Activated B cell treated with CpG ODN at 0.5 μM for 24 hours (primary cell): ENCODE data around the gene DCAKD. TPM values are rescaled to one million over a fixed set of nuclear protein-coding genes. Genes with fewer than 3 reads are reported as not detected.

ENCODE experiments used
- ATAC-seq: fragments of 200-7000 bp; cut with Tn5 transposase; one replicate; pipeline ENCODE4 v1.10.0; 2021; ENCODE audit warnings: low read depth, mild to moderate bottlenecking, moderate library complexity
- CTCF ChIA-PET: fragments of 350-600 bp; sonication (Branson Sonifier 250); formaldehyde crosslinking; loops from one replicate; lab custom pipeline; 2021; ENCODE audit warnings: antibody characterized with exemption; lab: Charles Lee
- POLR2A ChIA-PET: fragments of 350-600 bp; sonication (Branson Sonifier 250); formaldehyde crosslinking; loops from one replicate; lab custom pipeline; 2021; ENCODE audit warnings: antibody characterized with exemption; lab: Charles Lee
- DNase-seq: peaks from one replicate; pipeline ENCODE4 v3.0.0; 2022
- H3K27ac Mint-ChIP-seq: one replicate; pipeline ENCODE4 v1.8.0; 2020; ENCODE audit warnings: mixed read lengths
- H3K27me3 Mint-ChIP-seq: one replicate; pipeline ENCODE4 v1.8.0; 2021; ENCODE audit warnings: mixed read lengths
- H3K36me3 Mint-ChIP-seq: one replicate; pipeline ENCODE4 v1.8.0; 2021; ENCODE audit warnings: low read depth, mixed read lengths
- H3K4me1 Mint-ChIP-seq: one replicate; pipeline ENCODE4 v1.8.0; 2021; ENCODE audit warnings: mixed read lengths
- H3K4me3 Mint-ChIP-seq: one replicate; pipeline ENCODE4 v1.8.0; 2020; ENCODE audit warnings: mild to moderate bottlenecking, mixed read lengths
- H3K9me3 Mint-ChIP-seq: one replicate; pipeline ENCODE4 v1.8.0; 2020; ENCODE audit warnings: mixed read lengths
- intact Hi-C: fragments of 100-400 bp; cut with micrococcal nuclease; formaldehyde crosslinking; loops from one replicate; pipeline ENCODE4 v1.15.1; 2024
- total RNA-seq: library from RNA; stranded (reverse); gene quantifications from 2 replicates; pipeline ENCODE4 v1.2.3, GENCODE V29; 2022
- TF ChIP-seq, protein P1 (sequence below): fragments of 200-600 bp; IDR thresholded peaks from one replicate; pipeline ENCODE4 v1.8.0; 2022; ENCODE audit warnings: antibody characterized with exemption, mild to moderate bottlenecking

The DCAKD gene
- total RNA-seq, 1 donor from 2014 or later, result 15.6 TPM

DNA sequence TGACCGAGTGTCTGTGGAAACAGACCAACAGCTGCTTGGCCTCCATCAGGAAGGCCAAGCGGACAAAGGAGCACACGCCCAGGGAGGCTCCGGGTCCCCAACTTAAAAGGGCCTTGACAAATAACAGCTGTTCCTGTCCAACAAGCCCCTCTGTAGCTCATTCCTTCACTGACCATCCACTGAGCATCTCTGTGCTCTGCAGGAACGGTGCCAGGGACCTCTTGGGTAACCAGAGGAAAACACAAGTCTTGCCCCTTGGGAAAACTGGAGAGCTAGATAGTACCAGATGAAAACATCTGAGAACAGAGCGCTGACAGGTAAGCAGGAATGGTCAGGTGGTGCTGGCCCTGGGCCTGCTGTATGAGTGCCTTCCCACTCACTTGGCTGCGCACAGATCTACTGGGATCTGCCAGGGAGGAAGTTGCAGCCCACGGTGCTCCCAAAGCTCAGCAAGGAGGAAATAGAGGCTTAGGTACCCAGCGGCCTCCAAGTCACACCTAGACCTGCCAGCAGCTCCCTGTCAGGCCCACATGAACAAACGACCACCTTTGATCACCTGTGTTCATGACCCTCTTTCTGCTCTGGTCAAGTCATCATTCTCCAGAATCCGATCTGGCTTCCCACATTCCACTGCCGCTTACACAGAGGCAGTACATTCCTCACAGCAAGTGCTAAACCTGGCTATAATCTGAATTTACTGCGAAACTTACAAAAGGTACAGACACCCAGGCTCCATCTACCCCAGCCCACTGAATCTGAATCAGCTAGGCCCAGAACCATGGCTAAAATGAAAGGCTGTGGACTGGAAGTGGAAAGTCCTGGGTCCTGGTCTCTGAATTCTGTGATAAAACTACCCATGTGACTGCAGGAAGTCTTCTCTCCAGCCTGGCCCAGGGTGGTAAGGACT lies 12.5 kb downstream of the DCAKD start:
- intact Hi-C loops, result no loop called here
- ChIA-PET POLR2A (interaction anchor here (0.8 to 2.0 kb wide), 4 partner anchors 11 to 140 kb away, joined by 3 to 9 read pairs (median 5); partner anchors contain the start of gene NMT1), CTCF (interaction anchor here (1.1 kb wide), 1 partner anchor 18 kb away, joined by 6 read pairs; no protein-coding TSS in a partner anchor)
- Mint-ChIP-seq H3K27ac (peak overlapping the region; percentile 50), H3K36me3 (peaks cover 11% of the 10 kb centered on the region), H3K4me3 (peak overlapping the region; percentile 11), H3K27me3 (no peaks in the 10 kb centered on the region), H3K9me3 (no peaks in the 10 kb centered on the region), H3K4me1 (peaks cover 24% of the 10 kb centered on the region)
- DNase-seq (no peak), ATAC-seq (no peak)
- TF ChIP-seq, protein P1, sequence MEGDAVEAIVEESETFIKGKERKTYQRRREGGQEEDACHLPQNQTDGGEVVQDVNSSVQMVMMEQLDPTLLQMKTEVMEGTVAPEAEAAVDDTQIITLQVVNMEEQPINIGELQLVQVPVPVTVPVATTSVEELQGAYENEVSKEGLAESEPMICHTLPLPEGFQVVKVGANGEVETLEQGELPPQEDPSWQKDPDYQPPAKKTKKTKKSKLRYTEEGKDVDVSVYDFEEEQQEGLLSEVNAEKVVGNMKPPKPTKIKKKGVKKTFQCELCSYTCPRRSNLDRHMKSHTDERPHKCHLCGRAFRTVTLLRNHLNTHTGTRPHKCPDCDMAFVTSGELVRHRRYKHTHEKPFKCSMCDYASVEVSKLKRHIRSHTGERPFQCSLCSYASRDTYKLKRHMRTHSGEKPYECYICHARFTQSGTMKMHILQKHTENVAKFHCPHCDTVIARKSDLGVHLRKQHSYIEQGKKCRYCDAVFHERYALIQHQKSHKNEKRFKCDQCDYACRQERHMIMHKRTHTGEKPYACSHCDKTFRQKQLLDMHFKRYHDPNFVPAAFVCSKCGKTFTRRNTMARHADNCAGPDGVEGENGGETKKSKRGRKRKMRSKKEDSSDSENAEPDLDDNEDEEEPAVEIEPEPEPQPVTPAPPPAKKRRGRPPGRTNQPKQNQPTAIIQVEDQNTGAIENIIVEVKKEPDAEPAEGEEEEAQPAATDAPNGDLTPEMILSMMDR, result no peak

DNA sequence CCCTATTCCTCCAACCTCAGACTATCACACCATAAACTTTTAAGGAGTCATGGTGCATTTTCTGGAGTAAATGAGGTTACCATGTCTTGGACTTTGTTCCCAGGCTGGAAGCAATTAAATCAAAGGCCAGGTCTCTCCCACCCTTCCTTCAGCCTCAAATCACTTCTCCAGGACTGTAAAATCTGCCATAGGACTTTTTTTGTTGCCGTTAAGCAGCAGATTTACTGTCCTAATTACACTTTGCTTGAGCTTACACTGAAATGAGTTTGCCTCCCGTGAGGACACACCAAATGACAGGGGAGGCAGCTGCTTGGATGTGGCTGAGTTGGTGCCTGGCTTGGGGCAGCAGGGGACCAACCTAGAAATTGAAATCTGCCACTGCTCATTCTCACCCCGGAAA lies 14.7 kb downstream of the DCAKD start:
- TF ChIP-seq, protein P1, result no peak
- ChIA-PET POLR2A (no interaction called here), CTCF (interaction anchor here (1.5 kb wide), 1 partner anchor 14 kb away, joined by 5 read pairs; no protein-coding TSS in a partner anchor)
- DNase-seq (no peak), ATAC-seq (no peak)
- no peak overlapping the region for H3K4me3 Mint-ChIP-seq
- no peak overlapping the region for H3K27ac Mint-ChIP-seq
- peaks cover 23% of the 10 kb centered on the region for H3K36me3 Mint-ChIP-seq
- no peaks in the 10 kb centered on the region for H3K27me3 Mint-ChIP-seq
- H3K4me1 Mint-ChIP-seq, result peaks cover 15% of the 10 kb centered on the region
- no peaks in the 10 kb centered on the region for H3K9me3 Mint-ChIP-seq
- intact Hi-C loops, result no loop called here

DNA sequence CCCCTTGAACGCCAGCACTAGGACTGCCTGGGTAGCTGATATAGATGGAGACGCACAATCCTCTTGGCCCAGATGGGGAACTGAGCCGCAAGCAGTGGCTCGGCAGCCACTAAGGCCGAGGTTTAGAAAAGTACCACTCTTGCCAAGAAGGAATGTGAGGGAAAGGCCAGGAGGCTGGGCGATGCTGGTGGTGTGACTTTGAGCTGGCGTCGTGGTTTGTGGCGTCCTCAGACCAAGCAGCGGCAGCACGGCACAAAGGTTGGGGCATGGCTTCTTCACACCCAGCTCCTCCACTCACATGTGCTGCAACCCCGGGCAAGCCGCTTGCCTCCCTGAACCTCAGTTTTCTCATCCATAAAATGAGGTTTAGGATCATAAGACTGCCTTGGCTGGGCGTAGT lies 15.6 kb downstream of the DCAKD start:
- H3K27ac Mint-ChIP-seq, result no peak overlapping the region
- CTCF ChIA-PET, result no interaction called here
- no peak overlapping the region for H3K4me3 Mint-ChIP-seq
- DNase-seq (no peak), ATAC-seq (no peak)
- no peaks in the 10 kb centered on the region for H3K27me3 Mint-ChIP-seq
- H3K9me3 Mint-ChIP-seq, result no peaks in the 10 kb centered on the region
- peaks cover 15% of the 10 kb centered on the region for H3K4me1 Mint-ChIP-seq
- TF ChIP-seq, protein P1, result no peak
- H3K36me3 Mint-ChIP-seq, result peaks cover 29% of the 10 kb centered on the region
- POLR2A ChIA-PET, result interaction anchor here (0.6 to 0.9 kb wide), 2 partner anchors 15 to 36 kb away, joined by 3 to 4 read pairs; partner anchors contain the start of gene DCAKD
- intact Hi-C loops, result no loop called here

DNA sequence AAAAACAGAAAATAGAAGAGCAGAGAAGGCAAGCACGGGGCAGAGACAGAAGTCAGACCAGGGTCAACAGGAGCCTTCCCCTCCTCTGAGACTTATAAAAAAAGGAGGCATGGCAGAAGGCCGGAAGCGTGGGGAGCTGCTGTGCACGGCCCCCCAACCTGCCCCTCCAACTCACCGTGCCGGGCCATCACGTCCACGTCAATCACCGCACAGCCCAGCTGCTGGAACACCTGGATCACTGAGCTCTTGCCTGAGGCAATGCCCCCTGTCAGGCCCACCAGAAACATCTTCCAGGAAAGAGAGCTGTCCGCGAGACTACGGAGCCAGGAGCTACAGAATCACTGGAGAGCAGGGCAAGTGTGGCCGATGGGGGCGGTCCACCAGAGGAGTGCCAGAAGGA lies 16.8 kb downstream of the DCAKD start:
- H3K27me3 Mint-ChIP-seq, result no peaks in the 10 kb centered on the region
- TF ChIP-seq, protein P1, result no peak
- peaks cover 40% of the 10 kb centered on the region for H3K36me3 Mint-ChIP-seq
- CTCF ChIA-PET, result no interaction called here
- POLR2A ChIA-PET, result no interaction called here
- H3K9me3 Mint-ChIP-seq, result no peaks in the 10 kb centered on the region
- no peak overlapping the region for H3K27ac Mint-ChIP-seq
- ATAC-seq (no peak), DNase-seq (no peak)
- intact Hi-C loops, result no loop called here
- H3K4me1 Mint-ChIP-seq, result peaks cover 18% of the 10 kb centered on the region
- H3K4me3 Mint-ChIP-seq, result no peak overlapping the region

DNA sequence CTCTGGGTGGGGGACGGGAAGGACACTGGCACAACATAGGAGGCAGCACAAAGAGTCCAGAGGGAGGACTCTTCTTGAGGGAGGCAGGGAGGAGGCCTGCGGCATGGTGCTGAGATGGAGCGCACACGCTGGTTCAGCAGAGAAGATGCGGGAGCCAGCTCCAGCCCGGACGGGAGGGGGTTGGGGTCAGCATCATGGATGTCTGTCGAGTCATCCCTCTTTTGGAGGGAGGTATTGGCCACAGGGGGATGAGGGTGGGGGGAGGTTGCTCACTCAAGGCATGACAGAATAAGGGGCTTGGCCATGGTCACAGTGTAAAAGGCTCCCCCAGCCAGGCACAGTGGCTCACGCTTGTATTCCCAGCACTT lies 19.3 kb downstream of the DCAKD start:
- CTCF ChIA-PET, result no interaction called here
- POLR2A ChIA-PET, result no interaction called here
- ATAC-seq, result no peak
- Mint-ChIP-seq H3K27me3 (no peaks in the 10 kb centered on the region), H3K4me3 (no peak overlapping the region), H3K9me3 (no peaks in the 10 kb centered on the region), H3K36me3 (peaks cover 44% of the 10 kb centered on the region), H3K4me1 (peaks cover 6% of the 10 kb centered on the region), H3K27ac (no peak overlapping the region)
- DNase-seq, result no peak
- intact Hi-C loops, result no loop called here
- TF ChIP-seq, protein P1, result no peak
